Endothelial cell of umbilical vein (primary cell): ENCODE results near the gene TSPAN14. TPM values are rescaled to one million over a fixed set of nuclear protein-coding genes. Genes with fewer than 3 reads are reported as not detected.

Experiments used
- BruUV-seq: library from RNA; stranded (reverse); fragments of 400-500 nt; replicated peaks from 2 replicates; lab custom pipeline; 2021; lab: Mats Ljungman, UMichigan
- CTCF ChIA-PET: fragments of 300-600, 350-600 bp; sonication (Branson Sonifier 250); formaldehyde crosslinking; loops from one replicate; lab custom pipeline; 2021; ENCODE audit warnings: antibody characterized with exemption, inconsistent platforms; lab: Charles Lee
- POLR2A ChIA-PET: fragments of 300-600, 350-600 bp; sonication (Branson Sonifier 250); formaldehyde crosslinking; loops from one replicate; lab custom pipeline; 2021; ENCODE audit warnings: antibody characterized with exemption, inconsistent platforms; lab: Charles Lee
- DNase-seq: peaks from one replicate; pipeline ENCODE4 v3.0.0-alpha.2; 2011; ENCODE audit warnings: low read depth, low spot score
- FAIRE-seq: peaks from 2 replicates; lab custom pipeline; 2011; peaks lifted over from hg19 to GRCh38; lab: Jason Lieb, UNC
- H2AFZ ChIP-seq: 2 replicates; pipeline ENCODE4 v1.6.0; 2012; ENCODE audit warnings: low read depth, low read length, control low read depth, inconsistent platforms
- H3K27ac ChIP-seq: 2 replicates; pipeline ENCODE4 v1.5.1; 2011; ENCODE audit warnings: low read depth, mild to moderate bottlenecking, control low read depth, low read length, moderate library complexity; ENCODE audit not compliant: insufficient read depth
- H3K27me3 ChIP-seq, 2 experiments: 2 replicates each; pipeline versions ENCODE4 v1.6.0 to v1.6.1; 2011; ENCODE audit warnings: low read length in 2 of 2, mixed read lengths in 1 of 2; ENCODE audit not compliant: control insufficient read depth in 2 of 2, insufficient read depth in 2 of 2
- H3K36me3 ChIP-seq, 2 experiments: 2 replicates in 1 of 2; 3 replicates in 1 of 2; pipeline ENCODE4 v1.5.1; 2011; ENCODE audit warnings: low read length in 2 of 2, mild to moderate bottlenecking in 1 of 2, moderate library complexity in 1 of 2; ENCODE audit not compliant: control insufficient read depth in 2 of 2, insufficient read depth in 2 of 2; ENCODE audit errors: extremely low read depth in 1 of 2
- H3K4me1 ChIP-seq: 3 replicates; pipeline ENCODE4 v1.5.1; 2011; ENCODE audit warnings: mild to moderate bottlenecking, low read length; ENCODE audit not compliant: control insufficient read depth, insufficient read depth; ENCODE audit errors: extremely low read depth
- H3K4me2 ChIP-seq: 2 replicates; pipeline ENCODE4 v1.6.1; 2011; ENCODE audit warnings: low read length, control low read depth, mixed read lengths; ENCODE audit not compliant: insufficient read depth
- H3K4me3 ChIP-seq, 3 experiments: fragments of 200-600 bp in 1 of 3; sonication (generic), shearing (Covaris generic) in 1 of 3; replicated peaks in 1 of 3; 2 replicates each; pipeline ENCODE4 v1.5.1; 2011 to 2016; ENCODE audit warnings: control low read depth in 3 of 3, low read length in 3 of 3, mild to moderate bottlenecking in 2 of 3, inconsistent platforms in 1 of 3, low read depth in 1 of 3, moderate library complexity in 1 of 3; ENCODE audit not compliant: insufficient read depth in 1 of 3
- H3K79me2 ChIP-seq: 2 replicates; pipeline ENCODE4 v1.6.0; 2012; ENCODE audit warnings: low read length, inconsistent platforms; ENCODE audit not compliant: control insufficient read depth, insufficient read depth
- H3K9ac ChIP-seq: replicated peaks from 2 replicates; pipeline ENCODE3; 2011; ENCODE audit warnings: low read length, control low read depth; ENCODE audit not compliant: insufficient read depth; ENCODE audit errors: extremely low read depth
- H3K9me1 ChIP-seq: replicated peaks from 3 replicates; pipeline ENCODE4 v1.6.0; 2011; ENCODE audit warnings: mild to moderate bottlenecking, low read length; ENCODE audit not compliant: control insufficient read depth, insufficient read depth; ENCODE audit errors: extremely low read depth
- H3K9me3 ChIP-seq: replicated peaks from 2 replicates; pipeline ENCODE4 v1.5.1; 2012; ENCODE audit warnings: low read length, inconsistent platforms; ENCODE audit not compliant: control insufficient read depth, insufficient read depth
- H4K20me1 ChIP-seq: replicated peaks from 2 replicates; pipeline ENCODE3; 2011; ENCODE audit warnings: mild to moderate bottlenecking, low read length; ENCODE audit not compliant: control insufficient read depth, insufficient read depth; ENCODE audit errors: extremely low read depth
- EZH2 ChIP-seq: IDR thresholded peaks from 2 replicates; pipeline ENCODE4 v1.6.1; 2012; ENCODE audit warnings: borderline replicate concordance, low read depth, mild to moderate bottlenecking, moderate library complexity, low read length, inconsistent platforms; ENCODE audit not compliant: severe bottlenecking
- FOS ChIP-seq: IDR thresholded peaks from 2 replicates; pipeline ENCODE4 v1.6.1; 2011; ENCODE audit warnings: mild to moderate bottlenecking, low read length, moderate library complexity, borderline replicate concordance; ENCODE audit not compliant: insufficient read depth
- GATA2 ChIP-seq: IDR thresholded peaks from 2 replicates; pipeline ENCODE4 v1.7.0; 2011; ENCODE audit warnings: low read depth, mild to moderate bottlenecking, moderate library complexity, mixed read lengths, low read length; ENCODE audit not compliant: insufficient read length, insufficient read depth
- JUN ChIP-seq: IDR thresholded peaks from 2 replicates; pipeline ENCODE4 v1.6.1; 2011; ENCODE audit warnings: borderline replicate concordance, low read depth; ENCODE audit not compliant: insufficient read length, insufficient read depth
- MAX ChIP-seq: IDR thresholded peaks from 2 replicates; pipeline ENCODE4 v1.6.1; 2011; ENCODE audit not compliant: insufficient read depth, insufficient read length
- MYC ChIP-seq: IDR thresholded peaks from one replicate; pipeline ENCODE4 v1.6.1; 2011; ENCODE audit warnings: mild to moderate bottlenecking, low read depth, low read length
- POLR2A ChIP-seq: IDR thresholded peaks from 2 replicates; pipeline ENCODE4 v1.6.1; 2012; ENCODE audit warnings: low read depth, mild to moderate bottlenecking, control low read depth, low read length
- POLR2AphosphoS5 ChIP-seq: IDR thresholded peaks from 2 replicates; pipeline ENCODE4 v1.6.1; 2012; ENCODE audit warnings: low read depth, mild to moderate bottlenecking, control low read depth, low read length, moderate library complexity; ENCODE audit not compliant: insufficient read depth
- dilution Hi-C: fragments of 300-500 bp; cut with MboI; formaldehyde crosslinking; loops from one replicate; pipeline ENCODE4 v1.15.0; 2019; ENCODE audit warnings: low sequenced_read_pairs; ENCODE audit not compliant: extremely low pct_ligation_motif_present
- intact Hi-C: fragments of 100-400 bp; cut with micrococcal nuclease; formaldehyde crosslinking; loops from one replicate; pipeline ENCODE4 v1.10.0; 2022
- polyA plus RNA-seq, 4 experiments: library from polyadenylated mRNA; depleted of rRNA in 3 of 4; stranded (reverse) in 3 of 4; unstranded in 1 of 4; fragments of >200 nt; gene quantifications; 2 replicates each; pipeline versions ENCODE4 v1.2.1 to v1.2.3, GENCODE V29; 2011 to 2012; ENCODE audit warnings: missing spikeins in 1 of 4
- total RNA-seq: library from RNA; stranded (reverse); gene quantifications from 2 replicates; pipeline ENCODE4 v1.2.3, GENCODE V29; 2021
- TF ChIP-seq, protein P1 (sequence below), 2 donors: IDR thresholded peaks; 1 replicate in 1 of 2; 2 replicates in 1 of 2; pipeline ENCODE4 v1.5.1; 2011; ENCODE audit warnings: low read length in 2 of 2, mild to moderate bottlenecking in 2 of 2, moderate library complexity in 2 of 2, control low read depth in 1 of 2, inconsistent platforms in 1 of 2, low read depth in 1 of 2; ENCODE audit not compliant: insufficient read depth in 1 of 2; ENCODE audit errors: extremely low read depth in 1 of 2

Gene TSPAN14
- total and polyA plus RNA-seq, 2 donors (not counting 3 experiments of a cell fraction or from before 2014, with no cell fraction given), result 210 to 242 TPM

DNA sequence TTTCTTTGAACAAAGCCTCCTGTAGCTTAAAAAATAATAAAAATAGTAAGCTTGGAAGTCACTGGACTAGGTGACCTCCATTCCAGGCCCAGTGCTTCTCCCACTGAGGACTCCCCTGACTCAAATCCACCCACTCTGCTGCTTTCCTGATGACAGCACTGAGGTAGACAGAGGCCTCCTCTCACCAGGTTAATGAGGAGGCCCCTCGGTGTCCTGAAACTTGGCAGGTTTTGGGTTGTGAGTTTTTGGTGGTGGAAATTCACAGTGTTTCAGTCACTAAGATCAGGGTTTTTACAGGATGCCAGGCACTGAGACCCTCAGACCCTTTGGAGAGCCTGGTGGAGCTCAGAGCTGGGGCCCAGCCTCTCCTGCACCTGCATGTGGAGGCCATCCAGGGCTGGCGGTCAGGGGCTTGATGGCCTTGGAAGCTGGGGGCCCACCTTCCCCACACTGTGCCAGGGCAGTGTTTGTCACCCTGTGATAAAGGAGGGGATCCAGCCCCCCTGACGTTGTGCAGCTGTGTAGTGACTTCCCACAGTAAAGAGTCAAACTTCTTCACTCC is 19.1 kb downstream of the TSPAN14 start:
- Histone ChIP-seq H3K9ac (peak overlapping the region; percentile 30), H4K20me1 (peaks cover 10% of the 10 kb centered on the region), H3K4me2 (no peak overlapping the region), H3K9me1 (no peaks in the 10 kb centered on the region), H3K4me3 (no peak overlapping the region), H3K36me3 (peaks cover 14 to 26% of the 10 kb centered on the region in 2 experiments), H2AFZ (no peak overlapping the region), H3K27ac (peak overlapping the region; percentile 48), H3K4me1 (peaks cover 82% of the 10 kb centered on the region), H3K27me3 (no peaks in the 10 kb centered on the region), H3K9me3 (no peaks in the 10 kb centered on the region), H3K79me2 (peaks cover 99% of the 10 kb centered on the region)
- FAIRE-seq (no peak), DNase-seq (no peak)
- intact Hi-C loops, result no loop called here
- no TSS peak for BruUV-seq
- ChIA-PET CTCF (interaction anchor here (1.0 to 37.4 kb wide), 10 partner anchors 9 to 33 kb away, joined by 3 to 1118 read pairs (median 4); no protein-coding TSS in a partner anchor), POLR2A (no interaction called here)
- no peak for TF ChIP-seq MYC
- TF ChIP-seq, protein P1, sequence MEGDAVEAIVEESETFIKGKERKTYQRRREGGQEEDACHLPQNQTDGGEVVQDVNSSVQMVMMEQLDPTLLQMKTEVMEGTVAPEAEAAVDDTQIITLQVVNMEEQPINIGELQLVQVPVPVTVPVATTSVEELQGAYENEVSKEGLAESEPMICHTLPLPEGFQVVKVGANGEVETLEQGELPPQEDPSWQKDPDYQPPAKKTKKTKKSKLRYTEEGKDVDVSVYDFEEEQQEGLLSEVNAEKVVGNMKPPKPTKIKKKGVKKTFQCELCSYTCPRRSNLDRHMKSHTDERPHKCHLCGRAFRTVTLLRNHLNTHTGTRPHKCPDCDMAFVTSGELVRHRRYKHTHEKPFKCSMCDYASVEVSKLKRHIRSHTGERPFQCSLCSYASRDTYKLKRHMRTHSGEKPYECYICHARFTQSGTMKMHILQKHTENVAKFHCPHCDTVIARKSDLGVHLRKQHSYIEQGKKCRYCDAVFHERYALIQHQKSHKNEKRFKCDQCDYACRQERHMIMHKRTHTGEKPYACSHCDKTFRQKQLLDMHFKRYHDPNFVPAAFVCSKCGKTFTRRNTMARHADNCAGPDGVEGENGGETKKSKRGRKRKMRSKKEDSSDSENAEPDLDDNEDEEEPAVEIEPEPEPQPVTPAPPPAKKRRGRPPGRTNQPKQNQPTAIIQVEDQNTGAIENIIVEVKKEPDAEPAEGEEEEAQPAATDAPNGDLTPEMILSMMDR (IDR thresholded peaks at IDR 0.05; ENCODE audit: extremely low read depth in 1 of 2, insufficient read depth in 1 of 2, low read depth in 1 of 2, low read length in 2 of 2), result no peak
- no peak for TF ChIP-seq POLR2A
- TF ChIP-seq JUN, result no peak
- no peak for TF ChIP-seq GATA2
- no peak for TF ChIP-seq POLR2AphosphoS5
- no peak for TF ChIP-seq MAX
- no peak for TF ChIP-seq FOS
- TF ChIP-seq EZH2, result no peak
- dilution Hi-C loops, result no loop called here
